NCI-H2029 (cell line): ENCODE measurements around the gene RHOF.
"Not testable (repeated sequence)": the region's sequence is repeated elsewhere in the genome, so short reads cannot be mapped to it uniquely, and the experiment has no call there.

Experiments
- DNase-seq: peaks from one replicate; lab custom pipeline; 2025; lab: John Stamatoyannopoulos, UW

Gene RHOF

GRCh38 chr12:121775501-121775900 lies 18.0 kb downstream of the RHOF start:
- DNase-seq = no peak

- DNase-seq = no peak
These were observed 18.5 kb downstream of the RHOF start for GRCh38 chr12:121774968-121775474.

DNA sequence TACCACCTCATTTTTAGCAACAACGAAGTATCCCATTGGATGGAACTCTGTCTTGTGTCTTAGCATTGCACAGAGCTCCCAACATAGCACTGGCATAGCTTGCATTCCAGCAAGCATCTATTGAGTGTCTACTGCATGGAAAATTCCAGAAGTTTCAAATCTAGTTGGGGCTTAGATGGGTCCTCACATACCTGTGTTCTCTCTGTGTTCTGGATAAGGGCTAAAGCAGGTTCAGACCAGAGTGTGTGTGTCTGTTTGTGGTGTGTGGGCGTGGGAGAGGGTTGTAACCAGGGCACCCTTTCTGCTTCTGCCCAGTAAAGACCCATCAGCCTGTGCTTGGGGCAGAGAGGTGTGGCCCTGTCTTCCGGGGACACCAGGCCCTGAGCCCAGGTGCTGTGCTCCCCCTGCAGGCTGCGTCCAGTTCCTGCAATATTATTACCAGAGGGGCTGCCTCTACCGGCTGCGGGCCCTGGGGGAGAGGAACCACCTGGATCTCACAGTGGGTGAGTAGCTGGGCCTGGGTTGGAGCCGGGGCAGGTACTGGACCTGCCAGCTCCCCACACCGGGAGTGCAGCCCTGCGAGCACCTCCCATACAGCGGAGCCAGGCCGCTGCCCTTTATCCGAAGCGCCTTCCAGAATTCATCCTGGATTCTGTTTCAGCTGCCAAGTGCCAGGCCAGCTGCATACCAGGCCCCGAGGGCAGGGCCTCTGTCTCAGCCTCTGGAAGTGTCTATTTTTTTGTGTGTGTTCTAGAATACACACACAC lies 20.3 kb downstream of the RHOF start:
- DNase-seq = peak; percentile 29

- DNase-seq = no peak
These were observed 22.5 kb downstream of the RHOF start for GRCh38 chr12:121770813-121771625.

DNA sequence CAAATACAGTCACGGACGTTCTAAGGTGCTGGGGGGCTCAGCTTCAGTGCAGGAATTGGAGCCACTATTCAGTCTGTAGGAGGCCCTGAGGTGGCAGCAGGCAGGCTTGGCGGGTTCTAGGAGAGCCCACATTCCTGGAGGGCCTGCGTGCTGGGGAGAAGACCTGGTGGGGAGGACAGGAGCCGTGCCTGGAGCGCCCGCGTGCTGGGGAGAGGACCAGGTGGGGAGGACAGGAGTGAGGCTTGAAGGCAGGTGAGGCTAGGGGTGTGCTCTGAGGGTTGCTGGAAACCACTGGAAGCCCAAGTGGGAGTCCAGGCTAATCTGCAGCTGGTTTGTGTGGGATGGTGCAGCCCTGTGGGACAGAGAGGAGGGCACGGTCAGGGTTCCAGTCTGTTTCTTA lies 23.1 kb downstream of the RHOF start:
- DNase-seq = no peak

DNA sequence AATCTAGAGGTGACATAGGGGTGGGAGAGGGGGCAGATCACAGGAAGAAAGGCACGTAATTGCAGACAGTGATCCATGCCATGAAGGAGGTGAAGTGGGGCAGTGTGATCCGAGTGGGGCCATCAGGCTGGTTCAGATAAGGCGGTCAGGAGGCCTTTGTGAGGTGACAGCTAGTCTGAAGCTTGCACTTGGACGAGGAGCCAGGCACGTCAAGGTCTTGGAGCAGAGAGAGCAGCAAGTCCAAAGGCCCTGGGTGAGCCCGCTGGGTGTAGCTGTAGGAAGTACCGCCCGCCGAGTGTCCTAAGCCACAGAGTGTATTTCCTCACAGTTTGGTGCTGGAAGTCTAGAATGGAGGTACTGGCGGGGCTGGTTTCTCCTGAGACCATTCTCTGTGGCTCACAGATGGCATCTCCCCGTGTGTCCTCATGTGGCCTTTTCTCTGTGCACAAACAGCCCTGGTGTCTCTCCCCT lies 23.6 kb downstream of the RHOF start:
- no peak for DNase-seq

GRCh38 chr12:121769297-121769830 lies 24.1 kb downstream of the RHOF start:
- no peak for DNase-seq

DNA sequence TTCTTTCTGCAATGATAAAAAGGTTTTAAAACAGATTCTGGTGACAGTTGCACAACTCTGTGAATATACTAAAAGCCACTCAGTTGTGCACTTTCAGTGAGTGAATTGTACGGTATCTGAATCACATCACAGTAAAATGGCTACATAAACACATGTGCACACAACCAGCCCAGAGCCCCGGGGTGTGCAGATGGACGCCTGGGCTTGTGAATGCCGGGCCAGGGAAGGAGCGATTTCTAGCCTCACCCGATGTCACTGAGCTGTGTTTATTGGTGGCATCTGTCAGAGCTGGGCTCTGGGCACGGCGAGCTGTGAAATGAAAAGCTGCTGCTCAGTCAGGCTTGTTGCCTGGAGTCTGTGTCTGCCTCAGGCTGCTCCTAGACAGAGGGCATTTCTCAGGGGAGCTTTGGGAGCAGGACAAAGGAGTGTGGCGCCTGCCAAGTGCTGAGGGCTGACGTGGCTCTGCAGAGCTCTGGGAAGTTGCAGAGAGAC lies 25.9 kb downstream of the RHOF start:
- no peak for DNase-seq

GRCh38 chr12:121766290-121767039 lies 27.0 kb downstream of the RHOF start:
- no peak for DNase-seq

DNA sequence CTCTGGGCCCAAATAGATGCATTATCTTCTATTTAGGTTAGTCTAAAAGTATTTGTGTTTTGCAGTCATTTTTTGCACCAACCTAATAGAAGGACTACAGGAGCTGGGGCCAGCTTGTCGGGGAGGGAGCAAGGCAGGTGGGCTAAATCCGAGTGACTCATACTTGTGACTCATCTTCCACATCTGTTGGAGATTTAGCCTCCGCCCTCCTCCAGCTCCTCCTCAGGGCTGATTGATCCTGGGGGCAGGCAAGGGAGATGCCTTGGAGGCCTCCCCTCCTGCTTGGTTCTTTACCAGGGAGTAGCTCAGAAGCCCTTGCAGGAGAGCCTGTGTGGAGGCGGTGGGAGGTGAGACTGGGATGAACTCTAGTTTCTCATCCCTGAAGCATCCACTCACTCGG lies 27.9 kb downstream of the RHOF start:
- no peak for DNase-seq

DNA sequence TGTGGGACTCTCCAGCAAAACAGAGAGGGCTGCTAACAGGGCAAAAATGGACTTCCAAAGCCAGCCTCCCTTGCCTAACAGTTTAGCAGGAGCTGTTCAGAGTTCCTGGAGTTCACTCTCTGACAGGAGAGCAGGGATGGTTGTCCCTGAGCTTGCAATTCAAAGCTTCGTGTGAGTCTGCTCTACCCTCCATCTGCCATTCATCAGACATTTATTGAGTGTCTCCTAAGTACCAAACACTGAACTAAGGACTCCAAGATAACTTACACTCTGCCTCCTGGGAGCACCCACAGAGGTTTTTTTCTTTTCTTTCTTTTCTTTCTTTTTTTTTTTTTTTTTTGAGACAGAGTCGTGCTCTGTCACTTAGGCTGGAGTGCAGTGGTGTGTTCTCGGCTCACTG lies 28.7 kb downstream of the RHOF start:
- no peak for DNase-seq

- DNase-seq = no peak
These were observed 31.2 kb downstream of the RHOF start for GRCh38 chr12:121762269-121762668.

DNA sequence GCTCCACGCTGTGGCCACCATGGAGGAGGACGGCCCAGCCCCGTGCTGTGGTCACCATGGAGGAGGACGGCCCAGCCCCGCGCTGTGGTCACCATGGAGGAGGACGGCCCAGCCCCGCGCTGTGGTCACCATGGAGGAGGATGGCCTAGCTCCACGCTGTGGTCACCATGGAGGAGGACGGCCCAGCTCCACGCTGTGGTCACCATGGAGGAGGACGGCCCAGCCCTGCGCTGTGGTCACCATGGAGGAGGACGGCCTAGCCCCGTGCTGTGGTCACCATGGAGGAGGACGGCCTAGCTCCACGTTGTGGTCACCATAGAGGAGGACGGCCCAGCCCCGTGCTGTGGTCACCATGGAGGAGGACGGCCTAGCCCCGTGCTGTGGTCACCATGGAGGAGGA lies 35.0 kb downstream of the RHOF start:
- DNase-seq = not testable (repeated sequence)

- DNase-seq = no peak
These were observed 37.9 kb downstream of the RHOF start for GRCh38 chr12:121755591-121755990.

GRCh38 chr12:121754836-121755235 lies 38.7 kb downstream of the RHOF start:
- DNase-seq = no peak

DNA sequence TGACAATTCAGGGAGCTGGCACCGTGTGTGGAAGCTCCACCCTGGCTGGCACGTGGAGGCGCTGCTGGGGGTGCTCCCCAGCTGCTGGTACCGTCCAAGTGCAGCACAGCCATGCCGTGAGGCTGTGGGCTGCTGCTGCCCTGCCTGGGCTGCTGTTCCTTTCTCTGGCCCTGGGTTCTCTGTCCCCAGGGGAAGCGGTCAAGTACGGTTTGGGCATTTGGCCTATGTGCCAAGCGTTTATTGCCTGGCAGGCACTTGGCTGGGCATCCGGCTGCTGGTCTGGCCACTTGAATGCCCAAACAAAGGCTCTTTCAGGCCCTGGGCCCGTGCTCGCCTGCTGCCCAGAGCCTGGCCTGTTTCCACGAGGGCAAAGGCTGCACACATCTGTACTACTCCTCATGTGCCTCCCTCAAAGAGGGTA lies 39.6 kb downstream of the RHOF start:
- no peak for DNase-seq

- no peak for DNase-seq
These were observed 41.6 kb downstream of the RHOF start for GRCh38 chr12:121751749-121752351.

- DNase-seq = no peak
These were observed 42.5 kb downstream of the RHOF start for GRCh38 chr12:121751034-121751433.

- DNase-seq = no peak
These were observed 43.0 kb downstream of the RHOF start for GRCh38 chr12:121750507-121750955.

DNA sequence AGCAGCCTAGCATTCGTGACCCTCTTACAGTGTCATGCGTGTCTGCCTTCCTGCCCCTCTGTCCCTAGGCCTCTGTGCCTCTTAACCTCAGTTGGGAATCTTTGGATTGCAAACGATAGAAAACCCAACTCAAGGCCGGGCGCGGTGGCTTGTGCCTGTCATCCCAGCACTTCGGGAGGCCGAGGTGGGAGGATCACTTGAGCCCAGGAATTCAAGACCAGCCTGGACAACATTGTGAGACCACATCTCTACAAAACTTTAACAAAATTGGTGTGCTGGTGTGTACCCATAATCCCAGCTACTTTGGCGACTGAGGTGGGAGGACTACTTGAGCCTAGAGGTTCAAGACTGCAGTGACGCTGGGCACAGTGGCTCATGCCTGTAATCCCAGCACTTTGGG lies 44.2 kb downstream of the RHOF start:
- DNase-seq = no peak

DNA sequence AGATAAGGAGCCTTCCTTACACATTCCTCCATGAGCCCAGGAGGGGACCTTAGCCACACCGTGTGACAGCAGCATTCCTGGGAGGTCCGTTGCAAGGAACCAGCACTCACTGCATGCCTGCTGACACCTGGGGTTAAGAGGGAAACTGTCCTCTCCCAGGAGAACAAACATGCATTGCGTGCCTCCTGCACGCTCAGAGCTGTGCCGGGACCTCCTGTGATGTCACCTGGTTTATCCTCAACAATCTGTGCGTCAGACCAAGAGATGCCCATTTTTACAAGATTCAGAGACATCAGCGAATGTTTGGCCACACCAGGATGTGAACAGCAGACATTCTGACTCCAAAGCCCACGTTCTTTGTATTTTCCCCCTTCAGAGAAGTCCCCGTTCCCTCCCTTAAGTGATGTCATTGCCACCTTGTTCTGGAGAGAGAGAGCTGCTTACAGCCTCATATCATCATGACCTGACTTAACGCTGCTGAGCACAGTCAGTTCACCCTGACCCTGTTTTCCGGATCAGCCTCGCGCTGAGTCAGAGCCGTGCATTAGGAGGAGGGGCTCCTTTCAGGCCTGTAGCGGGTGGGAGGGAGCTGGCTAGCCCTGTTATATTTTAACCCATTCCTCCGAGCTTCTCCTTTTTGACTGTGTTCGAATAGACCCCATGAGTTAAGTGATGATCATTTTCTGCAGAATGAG lies 44.8 kb downstream of the RHOF start:
- no peak for DNase-seq
